Measurements from ENCODE around the gene MACO1. TPM values are rescaled to one million over a fixed set of nuclear protein-coding genes. Genes with fewer than 3 reads are reported as not detected.
A peak's percentile ranks its signal among the peaks of the same experiment; 100 is the strongest.
"Not testable (repeated sequence)": the region's sequence is repeated elsewhere in the genome, so short reads cannot be mapped to it uniquely, and the experiment has no call there.

Gene MACO1
- total RNA-seq, 1 donor from 2014 or later = 15.6 TPM

GRCh38 chr1:25444604-25445003 lies 13.9 kb downstream of the MACO1 start:
- ATAC-seq; intact Hi-C loops (cut with micrococcal nuclease); DNase-seq: not testable (repeated sequence)

GRCh38 chr1:25445993-25446538 lies 15.4 kb downstream of the MACO1 start:
- DNase-seq (no peak), ATAC-seq (no peak)
- intact Hi-C loops (cut with micrococcal nuclease) = no loop called here

- intact Hi-C loops (cut with micrococcal nuclease) = no loop called here
- ATAC-seq = no peak
- no peak for DNase-seq
These were observed 16.9 kb downstream of the MACO1 start for GRCh38 chr1:25447547-25447946.

GRCh38 chr1:25450891-25451290 lies 20.2 kb downstream of the MACO1 start:
- DNase-seq = no peak
- intact Hi-C loops (cut with micrococcal nuclease) = no loop called here
- ATAC-seq = no peak

- intact Hi-C loops (cut with micrococcal nuclease) = no loop called here
- DNase-seq (no peak), ATAC-seq (no peak)
These were observed 21.2 kb downstream of the MACO1 start for GRCh38 chr1:25451908-25452307.

GRCh38 chr1:25456502-25456901 lies 25.8 kb downstream of the MACO1 start:
- no peak for DNase-seq
- ATAC-seq = no peak
- intact Hi-C loops (cut with micrococcal nuclease) = no loop called here

- DNase-seq (no peak), ATAC-seq (no peak)
- intact Hi-C loops (cut with micrococcal nuclease) = no loop called here
These were observed 28.0 kb downstream of the MACO1 start for GRCh38 chr1:25458541-25459298.

GRCh38 chr1:25460020-25460419 lies 29.3 kb downstream of the MACO1 start:
- DNase-seq = no peak
- intact Hi-C loops (cut with micrococcal nuclease) = no loop called here
- peak; percentile 77 for ATAC-seq

- DNase-seq; ATAC-seq; intact Hi-C loops (cut with micrococcal nuclease): not testable (repeated sequence)
These were observed 30.1 kb downstream of the MACO1 start for GRCh38 chr1:25460816-25461215.

GRCh38 chr1:25461849-25462248 lies 31.2 kb downstream of the MACO1 start:
- no peak for ATAC-seq
- intact Hi-C loops (cut with micrococcal nuclease) = no loop called here
- DNase-seq = no peak

- no peak for DNase-seq
- peak; percentile 84 for ATAC-seq
- intact Hi-C loops (cut with micrococcal nuclease) = no loop called here
These were observed 32.0 kb downstream of the MACO1 start for GRCh38 chr1:25462732-25463131.

GRCh38 chr1:25467193-25467592 lies 36.5 kb downstream of the MACO1 start:
- no peak for ATAC-seq
- no peak for DNase-seq
- intact Hi-C loops (cut with micrococcal nuclease) = no loop called here

- ATAC-seq (no peak), DNase-seq (no peak)
- intact Hi-C loops (cut with micrococcal nuclease) = no loop called here
These were observed 36.9 kb downstream of the MACO1 start for GRCh38 chr1:25467616-25468015.

- intact Hi-C loops (cut with micrococcal nuclease) = no loop called here
- DNase-seq (no peak), ATAC-seq (peak; percentile 92)
These were observed 37.3 kb downstream of the MACO1 start for GRCh38 chr1:25468033-25468432.

GRCh38 chr1:25469177-25469576 lies 38.5 kb downstream of the MACO1 start:
- DNase-seq (no peak), ATAC-seq (no peak)
- intact Hi-C loops (cut with micrococcal nuclease) = no loop called here

- no peak for ATAC-seq
- intact Hi-C loops (cut with micrococcal nuclease) = no loop called here
- DNase-seq = no peak
These were observed 41.8 kb downstream of the MACO1 start for GRCh38 chr1:25472471-25472870.

GRCh38 chr1:25473653-25474225 lies 43.0 kb downstream of the MACO1 start:
- DNase-seq = no peak
- intact Hi-C loops (cut with micrococcal nuclease) = no loop called here
- ATAC-seq = peak; percentile 30

GRCh38 chr1:25474439-25475047 lies 43.8 kb downstream of the MACO1 start:
- DNase-seq = no peak
- peak; percentile 60 for ATAC-seq
- intact Hi-C loops (cut with micrococcal nuclease) = no loop called here

GRCh38 chr1:25476186-25477097 lies 45.7 kb downstream of the MACO1 start:
- DNase-seq (no peak), ATAC-seq (no peak)
- intact Hi-C loops (cut with micrococcal nuclease) = no loop called here
